Gastrocnemius medialis (tissue), 4 donors: ENCODE data around the gene BANP. TPM values are rescaled to one million over a fixed set of nuclear protein-coding genes. Genes with fewer than 3 reads are reported as not detected.
"Not testable (repeated sequence)": the region's sequence is repeated elsewhere in the genome, so short reads cannot be mapped to it uniquely, and the experiment has no call there.

Experiments used
- ATAC-seq, 2 donors: fragments of 150-250 bp; one replicate each; pipeline ENCODE4 v1.9.1; 2016
- DNase-seq, 2 donors: peaks; one replicate each; pipeline ENCODE4 v3.0.0-alpha.2; 2019
- H3K27ac ChIP-seq, 4 donors: fragments of 200-600 bp; sonication (generic); 1 replicate in 1 of 4; 2 replicates in 3 of 4; pipeline ENCODE4 v1.5.1; 2016 to 2018; ENCODE audit warnings: mild to moderate bottlenecking in 2 of 4, moderate library complexity in 1 of 4
- H3K27me3 ChIP-seq, 3 donors: fragments of 200-600 bp; sonication (generic) in 2 of 3; 1 replicate in 1 of 3; 2 replicates in 2 of 3; pipeline versions ENCODE4 v1.5.1 to v1.6.0; 2016 to 2019; ENCODE audit warnings: mild to moderate bottlenecking in 1 of 3, moderate library complexity in 1 of 3
- H3K36me3 ChIP-seq, 2 donors: fragments of 200-600 bp; sonication (generic) in 1 of 2; one replicate each; pipeline ENCODE4 v1.5.1; 2017 to 2018
- H3K4me1 ChIP-seq, 2 donors: fragments of 200-600 bp; sonication (generic) in 1 of 2; one replicate each; pipeline ENCODE4 v1.5.1; 2016 to 2017; ENCODE audit warnings: mild to moderate bottlenecking in 2 of 2
- H3K4me3 ChIP-seq, 4 donors: fragments of 200-600 bp; sonication (generic) in 3 of 4; 1 replicate in 1 of 4; 2 replicates in 3 of 4; pipeline ENCODE4 v1.5.1; 2016 to 2019; ENCODE audit warnings: mild to moderate bottlenecking in 2 of 4
- H3K9me3 ChIP-seq, 3 donors: fragments of 200-600 bp; sonication (generic) in 2 of 3; 1 replicate in 1 of 3; 2 replicates in 2 of 3; pipeline ENCODE4 v1.5.1; 2016 to 2019
- CTCF ChIP-seq, 5 experiments: fragments of 450-650 bp in 3 of 5; fragments of 200-600 bp in 2 of 5; sonication (generic) in 2 of 5; IDR thresholded peaks in 4 of 5; conservative IDR thresholded peaks in 1 of 5; 1 replicate in 4 of 5; 2 replicates in 1 of 5; pipeline ENCODE4 v1.5.1; 2016 to 2019; ENCODE audit warnings: antibody characterized with exemption in 5 of 5, mild to moderate bottlenecking in 3 of 5, moderate library complexity in 3 of 5
- POLR2A ChIP-seq, 2 donors: fragments of 450-650 bp; IDR thresholded peaks; one replicate each; pipeline ENCODE4 v1.6.1; 2017; ENCODE audit warnings: antibody characterized with exemption in 2 of 2, mild to moderate bottlenecking in 2 of 2, moderate library complexity in 2 of 2
- in situ Hi-C, 4 donors: fragments of 200-750 bp; cut with MboI; loops; one replicate each; pipeline versions ENCODE4 v1.15.0 to v1.8.0; 2017; ENCODE audit warnings: low sequenced_read_pairs in 4 of 4
- intact Hi-C: fragments of 100-400 bp; cut with DNase I; formaldehyde crosslinking; loops from one replicate; pipeline ENCODE4 v1.15.1; 2023; ENCODE audit warnings: low total_unique reads
- total RNA-seq, 4 donors: library from RNA; depleted of rRNA; stranded (reverse); fragments of >200 nt; gene quantifications; one replicate each; pipeline versions ENCODE4 v1.1.0 to v1.2.3, GENCODE V29; 2016

BANP gene
- total RNA-seq, 4 donors from 2014 or later, result 7.0 to 20.6 (median 16.1) TPM

- H3K4me1 ChIP-seq, in situ Hi-C loops, H3K27ac ChIP-seq, ATAC-seq, H3K27me3 ChIP-seq, H3K9me3 ChIP-seq, H3K4me3 ChIP-seq, H3K36me3 ChIP-seq, DNase-seq: not testable (repeated sequence)
- intact Hi-C loops, result loop anchor here (10.0 kb wide), 1 partner anchor 446 kb away; no protein-coding TSS in a partner anchor
Measured at GRCh38 chr16:87988596-87988995, 37.4 kb downstream of the BANP start.

GRCh38 chr16:87990254-87990653 lies 39.0 kb downstream of the BANP start:
- DNase-seq, in situ Hi-C loops, intact Hi-C loops, H3K36me3 ChIP-seq, H3K4me1 ChIP-seq, H3K27me3 ChIP-seq, ATAC-seq, H3K9me3 ChIP-seq, H3K27ac ChIP-seq, H3K4me3 ChIP-seq: not testable (repeated sequence)

- H3K27me3 ChIP-seq, H3K36me3 ChIP-seq, H3K4me1 ChIP-seq, ATAC-seq, in situ Hi-C loops, H3K27ac ChIP-seq, DNase-seq, intact Hi-C loops, H3K9me3 ChIP-seq, H3K4me3 ChIP-seq: not testable (repeated sequence)
Measured at GRCh38 chr16:87992142-87992541, 40.9 kb downstream of the BANP start.

- in situ Hi-C loops (no loop called here), intact Hi-C loops (no loop called here)
- H3K27ac ChIP-seq, result no peak overlapping the region
- H3K4me1 ChIP-seq, result no peaks in the 10 kb centered on the region
- H3K4me3 ChIP-seq, result no peak overlapping the region
- no peak for ATAC-seq
- no peaks in the 10 kb centered on the region for H3K9me3 ChIP-seq
- H3K36me3 ChIP-seq, result no peaks in the 10 kb centered on the region
- TF ChIP-seq CTCF (IDR thresholded peaks at IDR 0.05 in 4 of 5, conservative IDR thresholded peaks at IDR 0.05 in 1 of 5), result no peak
- TF ChIP-seq POLR2A (IDR thresholded peaks at IDR 0.05), result no peak
- H3K27me3 ChIP-seq, result no peaks in the 10 kb centered on the region
- no peak for DNase-seq
Measured at GRCh38 chr16:87993901-87994300, 42.7 kb downstream of the BANP start.

GRCh38 chr16:87995644-87996043 lies 44.4 kb downstream of the BANP start:
- in situ Hi-C loops (no loop called here), intact Hi-C loops (no loop called here)
- ATAC-seq (no peak), DNase-seq (no peak)
- H3K4me3 ChIP-seq, result no peak overlapping the region
- no peak overlapping the region for H3K27ac ChIP-seq
- H3K36me3 ChIP-seq, result no peaks in the 10 kb centered on the region
- no peaks in the 10 kb centered on the region for H3K27me3 ChIP-seq
- no peak for TF ChIP-seq POLR2A (IDR thresholded peaks at IDR 0.05)
- no peak for TF ChIP-seq CTCF (IDR thresholded peaks at IDR 0.05 in 4 of 5, conservative IDR thresholded peaks at IDR 0.05 in 1 of 5)
- no peaks in the 10 kb centered on the region for H3K9me3 ChIP-seq
- H3K4me1 ChIP-seq, result no peaks in the 10 kb centered on the region

GRCh38 chr16:87996962-87997880 lies 46.0 kb downstream of the BANP start:
- H3K27ac ChIP-seq, result no peak overlapping the region
- no peaks in the 10 kb centered on the region for H3K27me3 ChIP-seq
- in situ Hi-C loops, result no loop called here
- no peaks in the 10 kb centered on the region for H3K9me3 ChIP-seq
- no peak for TF ChIP-seq CTCF (IDR thresholded peaks at IDR 0.05 in 4 of 5, conservative IDR thresholded peaks at IDR 0.05 in 1 of 5)
- TF ChIP-seq POLR2A (IDR thresholded peaks at IDR 0.05), result no peak
- DNase-seq (no peak), ATAC-seq (no peak)
- no peaks in the 10 kb centered on the region for H3K4me1 ChIP-seq
- intact Hi-C loops, result no loop called here
- H3K4me3 ChIP-seq, result no peak overlapping the region
- H3K36me3 ChIP-seq, result no peaks in the 10 kb centered on the region

- H3K36me3 ChIP-seq, H3K4me1 ChIP-seq, H3K27ac ChIP-seq, H3K4me3 ChIP-seq, H3K9me3 ChIP-seq, in situ Hi-C loops, intact Hi-C loops, DNase-seq, ATAC-seq, H3K27me3 ChIP-seq: not testable (repeated sequence)
Measured at GRCh38 chr16:87998184-87998793, 47.1 kb downstream of the BANP start.

GRCh38 chr16:87998992-87999391 lies 47.8 kb downstream of the BANP start:
- ATAC-seq, H3K4me1 ChIP-seq, in situ Hi-C loops, DNase-seq, intact Hi-C loops, H3K9me3 ChIP-seq, H3K36me3 ChIP-seq, H3K27me3 ChIP-seq, H3K27ac ChIP-seq, H3K4me3 ChIP-seq: not testable (repeated sequence)
